Measurements from ENCODE around the gene SARDH.

Gene SARDH

GRCh38 chr9:133737774-133738639 lies at the start of gene SARDH:
Gene SARDH (minus strand): TSS chr9:133738352. CDS start chr9:133734173, 4,179 bp downstream.
- no peak for DNase-seq

DNA sequence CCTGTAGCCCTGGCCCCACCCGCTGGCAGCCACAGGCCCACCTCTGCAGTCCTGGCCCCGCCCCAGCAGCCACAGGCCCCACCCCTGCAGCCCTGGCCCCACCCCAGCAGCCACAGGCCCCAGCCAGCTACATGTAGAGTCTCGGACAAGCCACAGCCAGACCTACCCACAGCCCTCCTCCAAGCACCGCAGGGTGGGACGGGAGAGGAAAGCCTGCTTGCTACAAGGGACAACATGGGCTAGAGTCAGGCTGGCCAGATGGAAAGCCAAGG lies 49.5 kb upstream of the SARDH start:
- no peak for DNase-seq

GRCh38 chr9:133786907-133787753 lies 49.0 kb upstream of the SARDH start:
- DNase-seq: no peak

- no peak for DNase-seq
Measured at GRCh38 chr9:133786371-133786753, 48.2 kb upstream of the SARDH start.

- no peak for DNase-seq
Measured at GRCh38 chr9:133785753-133786370, 47.7 kb upstream of the SARDH start.

- DNase-seq: no peak
Measured at GRCh38 chr9:133784731-133785561, 46.8 kb upstream of the SARDH start.

GRCh38 chr9:133783331-133783731 lies 45.2 kb upstream of the SARDH start:
- DNase-seq: no peak

GRCh38 chr9:133782157-133783130 lies 44.3 kb upstream of the SARDH start:
- DNase-seq: no peak

DNA sequence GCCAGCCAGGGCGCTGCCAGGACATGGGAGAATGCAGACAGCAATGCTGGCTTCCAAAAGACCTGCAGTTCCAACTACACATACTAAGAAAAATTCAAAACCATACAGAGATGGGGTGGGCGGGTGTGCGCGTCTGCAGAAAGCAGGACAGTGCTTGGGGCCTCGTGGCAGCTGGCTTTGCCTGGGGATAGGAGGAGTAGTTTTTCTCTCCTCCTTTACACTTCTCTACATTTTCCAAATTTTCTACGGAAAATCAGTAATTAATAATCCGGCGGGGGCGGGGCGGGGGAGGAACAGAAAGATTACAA lies 43.6 kb upstream of the SARDH start:
- no peak for DNase-seq

DNA sequence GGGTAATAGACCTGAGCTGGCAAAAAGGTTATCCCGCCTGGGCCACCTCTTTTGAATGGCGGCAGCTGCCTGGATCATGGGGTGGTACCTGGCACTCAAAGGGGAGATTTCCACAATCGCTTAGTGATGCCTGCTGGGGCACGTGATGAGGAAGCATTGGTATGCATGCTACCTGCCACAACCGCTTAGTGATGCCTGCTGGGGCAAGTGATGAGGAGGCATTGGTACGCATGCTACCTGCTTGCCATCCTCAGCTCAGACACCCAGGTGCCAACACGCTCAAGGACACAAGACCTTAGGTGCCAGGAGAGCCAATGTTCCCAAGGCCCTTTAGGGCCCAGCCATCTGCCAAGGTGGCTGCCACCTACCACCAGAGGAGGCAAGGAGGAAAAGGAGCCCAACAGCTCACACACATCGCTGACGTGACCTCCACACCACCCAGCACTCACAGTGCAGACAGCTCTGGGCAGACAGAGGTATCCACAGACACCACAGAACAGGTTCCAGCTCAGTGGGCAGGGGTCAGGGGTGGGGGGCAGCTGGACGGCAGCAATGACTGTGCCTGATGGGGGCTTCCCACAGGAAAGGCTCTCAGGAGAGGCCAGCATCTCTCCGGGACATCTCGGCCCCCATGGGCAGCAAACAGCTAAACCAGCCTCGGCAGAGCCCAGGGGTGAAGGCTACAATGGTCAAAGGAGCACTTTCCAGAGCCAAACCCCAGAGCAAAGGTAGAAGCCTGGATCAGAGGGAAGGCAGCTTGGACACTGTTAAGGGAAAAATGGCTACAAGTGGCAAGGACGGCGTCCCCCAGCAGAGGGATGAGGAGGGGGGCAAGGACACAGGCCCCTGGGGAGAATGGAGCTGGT lies 43.0 kb upstream of the SARDH start:
- DNase-seq: no peak

DNA sequence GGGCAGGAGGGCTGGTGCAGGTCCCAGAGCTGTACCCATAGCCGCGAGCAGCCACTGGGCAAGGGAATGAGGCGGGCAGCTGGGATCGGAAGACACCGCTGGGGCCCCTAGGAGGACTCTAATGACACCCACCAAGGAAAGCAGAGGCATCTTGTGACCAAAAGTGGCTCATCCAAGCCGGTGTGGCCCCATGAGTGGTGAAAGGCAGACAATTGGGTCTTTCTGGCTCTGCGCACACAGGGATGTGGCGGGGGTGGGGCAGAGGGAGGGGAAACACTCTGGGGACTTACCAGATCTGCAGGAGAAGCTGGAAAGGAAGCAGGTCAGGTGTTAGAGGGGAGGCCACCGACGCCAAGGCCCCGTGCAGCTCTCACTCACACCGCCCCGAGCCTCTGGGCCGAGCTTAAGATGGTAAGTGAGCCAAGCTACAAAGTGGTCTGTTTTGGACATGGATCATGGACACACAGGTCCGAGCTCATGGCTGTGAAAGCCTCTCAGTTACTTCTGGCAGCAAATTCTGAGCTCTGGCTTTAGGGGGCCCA lies 42.3 kb upstream of the SARDH start:
- DNase-seq: no peak

DNA sequence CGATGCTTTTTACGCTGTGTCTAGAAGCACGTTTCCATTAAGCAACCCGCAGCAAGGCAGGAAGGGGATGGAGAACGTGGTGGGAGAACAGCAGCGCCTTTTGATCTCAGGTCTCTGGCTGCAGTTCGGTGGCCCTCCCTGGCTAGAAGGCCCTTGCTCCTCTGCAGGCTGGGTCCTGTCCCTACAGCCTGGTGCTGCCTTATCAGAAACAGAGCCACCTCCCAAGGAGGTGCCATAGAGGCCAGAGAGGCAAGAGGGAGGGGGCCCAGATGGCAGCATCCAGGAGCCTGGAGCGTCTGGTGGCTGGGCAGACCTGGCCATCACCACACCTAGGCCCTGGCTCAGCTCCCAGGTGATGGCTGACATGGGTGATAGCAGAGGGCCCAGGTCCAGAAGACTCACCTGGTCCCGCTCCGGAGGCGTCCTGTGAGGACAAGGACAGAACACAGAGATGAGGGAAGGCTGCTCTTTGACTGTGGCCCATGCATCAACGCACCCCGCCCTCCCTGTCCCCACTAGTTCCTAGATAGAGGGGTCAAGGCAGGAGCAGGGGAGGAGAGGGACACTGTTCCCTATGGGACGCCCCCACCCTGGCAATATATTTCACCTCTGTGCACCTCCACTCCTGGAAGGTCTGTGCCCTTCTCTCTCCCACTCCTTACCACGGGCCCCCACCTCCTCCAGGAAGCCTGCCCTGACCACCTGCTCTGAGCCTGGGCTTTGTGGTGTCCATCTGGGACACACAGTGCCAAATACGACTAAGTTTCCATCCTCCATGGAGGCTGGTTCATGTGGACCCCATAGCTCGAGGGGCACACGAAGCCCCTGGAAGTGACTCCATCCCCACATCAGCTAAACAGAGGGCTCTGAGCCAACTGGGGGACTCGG lies 41.6 kb upstream of the SARDH start:
- no peak for DNase-seq

GRCh38 chr9:133779081-133779480 lies 40.9 kb upstream of the SARDH start:
- no peak for DNase-seq

- no peak for DNase-seq
Measured at GRCh38 chr9:133778336-133779013, 40.3 kb upstream of the SARDH start.

DNA sequence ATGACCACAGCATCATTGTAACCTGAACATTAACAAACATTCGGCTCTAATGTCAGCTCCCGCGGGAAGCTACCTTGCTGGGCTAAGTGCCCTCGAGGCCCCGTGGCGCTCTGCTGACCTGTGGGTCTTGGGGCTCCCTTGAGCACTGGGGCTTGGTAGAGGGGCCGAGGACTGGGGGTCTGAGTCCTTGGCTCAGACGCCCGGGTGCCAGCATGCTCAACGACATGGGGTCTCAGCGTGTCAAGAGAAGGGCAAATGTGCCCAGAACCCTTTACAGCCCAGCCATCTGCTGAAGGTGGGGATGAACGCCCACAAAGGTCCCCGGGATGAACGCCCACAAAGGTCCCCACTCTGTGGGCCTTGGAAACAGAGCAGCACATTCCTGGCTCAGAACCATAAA lies 39.7 kb upstream of the SARDH start:
- DNase-seq: no peak

- no peak for DNase-seq
Measured at GRCh38 chr9:133777068-133777791, 39.1 kb upstream of the SARDH start.

DNA sequence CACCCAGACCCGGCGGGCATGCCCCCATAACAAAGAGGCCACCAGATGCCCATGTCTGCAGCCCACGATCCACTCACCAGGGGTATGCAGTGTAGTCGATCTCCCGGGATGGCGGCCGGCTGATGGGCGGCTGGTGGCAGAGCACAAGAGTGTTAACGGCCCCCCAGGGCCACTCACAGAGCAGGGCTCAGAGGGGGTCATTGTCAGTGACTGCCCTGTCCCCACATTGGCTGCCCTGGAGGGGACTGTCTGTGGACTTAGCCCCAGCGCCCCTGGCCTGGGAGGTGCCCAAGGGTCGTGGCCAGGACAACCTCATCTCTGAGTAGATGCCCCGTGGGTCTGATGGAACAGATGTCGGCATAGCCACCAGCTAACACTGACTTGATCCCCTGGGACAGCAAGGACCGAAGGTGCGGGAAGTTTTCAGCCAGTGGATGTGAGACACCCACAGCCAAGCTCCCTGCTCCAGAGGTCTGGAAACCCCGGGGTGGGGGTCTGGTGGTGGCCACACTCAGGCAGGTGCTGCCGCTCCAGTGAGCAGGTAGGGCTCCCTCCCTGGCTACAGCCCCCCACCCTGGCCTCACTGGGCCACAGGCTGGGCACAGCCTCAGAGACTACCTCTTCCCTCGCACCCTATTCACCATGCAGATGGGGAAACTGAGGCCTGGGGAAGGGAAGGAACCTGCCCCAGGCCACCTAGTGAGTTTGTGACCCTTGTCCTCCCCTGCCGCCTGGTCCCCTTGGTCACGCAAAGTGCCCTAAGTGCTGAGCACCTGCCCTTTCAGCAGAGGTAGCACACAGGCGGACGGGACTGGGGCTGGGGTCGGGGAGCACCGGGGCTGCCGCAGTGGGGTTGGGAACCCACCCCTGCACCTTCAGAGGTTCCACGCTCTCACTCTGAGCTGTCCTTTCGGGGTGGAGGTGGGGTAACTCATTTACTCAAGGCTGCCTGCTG lies 38.1 kb upstream of the SARDH start:
- DNase-seq: no peak

Data from NCI-H2107 (cell line).